HepG2 (cell line): ENCODE measurements around the gene CPEB4. TPM values are rescaled to one million over a fixed set of nuclear protein-coding genes. Genes with fewer than 3 reads are reported as not detected.

Source experiments
- ATAC-seq: fragments of 200-7000 bp; cut with Tn5 transposase; 3 replicates; pipeline ENCODE4 v1.9.1; 2020; ENCODE audit warnings: mild to moderate bottlenecking, moderate library complexity
- BruUV-seq: library from RNA; stranded (reverse); fragments of 400-500 nt; replicated peaks from 2 replicates; lab custom pipeline; 2021; lab: Mats Ljungman, UMichigan
- CTCF ChIA-PET: fragments of 300-600 bp; formaldehyde crosslinking; extraction: SDS; loops from one replicate; lab custom pipeline; 2021; ENCODE audit warnings: low total read pairs, inconsistent platforms, low intra/inter-chr PET ratio; lab: Yijun Ruan, JAX
- POLR2A ChIA-PET: fragments of 350-600 bp; sonication (Branson Sonifier 250); formaldehyde crosslinking; loops from one replicate; lab custom pipeline; 2020; ENCODE audit warnings: antibody characterized with exemption, inconsistent platforms; lab: Yijun Ruan, JAX
- DNase-seq: peaks from one replicate; pipeline ENCODE4 v3.0.0-alpha.2; 2015; ENCODE audit warnings: low spot score
- FAIRE-seq: peaks from 3 replicates; lab custom pipeline; 2011; peaks lifted over from hg19 to GRCh38; lab: Jason Lieb, UNC
- H2AFZ ChIP-seq: one replicate; pipeline ENCODE4 v1.6.1; 2011; ENCODE audit warnings: low read length, inconsistent platforms
- H3K27ac ChIP-seq: fragments of 300-600 bp; 3 replicates; pipeline ENCODE4 v1.8.0; 2011; ENCODE audit warnings: mixed run types, mild to moderate bottlenecking, mixed read lengths, low read length, inconsistent platforms; ENCODE audit not compliant: insufficient read depth; ENCODE audit errors: extremely low read length
- H3K27me3 ChIP-seq, 2 experiments: fragments of 200-600 bp in 1 of 2; 2 replicates in 1 of 2; 3 replicates in 1 of 2; pipeline versions ENCODE4 v1.6.0 to v1.8.0; 2011; ENCODE audit warnings: low read length in 2 of 2, mild to moderate bottlenecking in 2 of 2, moderate library complexity in 2 of 2, inconsistent platforms in 1 of 2; ENCODE audit not compliant: insufficient read depth in 2 of 2, control insufficient read depth in 1 of 2
- H3K36me3 ChIP-seq, 2 experiments: fragments of 200-600 bp in 1 of 2; replicated peaks in 1 of 2; 2 replicates in 1 of 2; 3 replicates in 1 of 2; pipeline versions ENCODE4 v1.5.1 to v1.8.0; 2011; ENCODE audit warnings: low read length in 2 of 2, inconsistent platforms in 1 of 2; ENCODE audit not compliant: insufficient read depth in 2 of 2, control insufficient read depth in 1 of 2
- H3K4me1 ChIP-seq: 2 replicates; pipeline ENCODE4 v1.5.1; 2012; ENCODE audit warnings: low read length, inconsistent platforms; ENCODE audit not compliant: insufficient read depth
- H3K4me2 ChIP-seq: 2 replicates; pipeline ENCODE4 v1.6.0; 2011; ENCODE audit warnings: low read depth, low read length, inconsistent platforms
- H3K4me3 ChIP-seq, 3 experiments: fragments of 200-600 bp in 1 of 3; sonication (generic), shearing (Covaris generic) in 1 of 3; replicated peaks in 1 of 3; 2 replicates each; pipeline ENCODE4 v1.5.1; 2011 to 2016; ENCODE audit warnings: low read length in 3 of 3, inconsistent platforms in 2 of 3, low read depth in 2 of 3, mild to moderate bottlenecking in 2 of 3, control low read depth in 1 of 3, mixed read lengths in 1 of 3; ENCODE audit not compliant: insufficient read depth in 1 of 3
- H3K79me2 ChIP-seq: one replicate; pipeline ENCODE4 v1.6.1; 2011; ENCODE audit warnings: low read length, inconsistent platforms; ENCODE audit not compliant: insufficient read depth
- H3K9ac ChIP-seq: 2 replicates; pipeline ENCODE4 v1.6.0; 2011; ENCODE audit warnings: mild to moderate bottlenecking, low read depth, low read length, inconsistent platforms; ENCODE audit not compliant: insufficient read depth
- H3K9me3 ChIP-seq: 2 replicates; pipeline ENCODE4 v1.5.1; 2012; ENCODE audit warnings: mild to moderate bottlenecking, low read length
- H4K20me1 ChIP-seq: 2 replicates; pipeline ENCODE4 v1.6.0; 2011; ENCODE audit warnings: inconsistent platforms, mild to moderate bottlenecking, low read length, moderate library complexity; ENCODE audit not compliant: insufficient read depth
- CTCF ChIP-seq: sonication (generic); formaldehyde crosslinking; IDR thresholded peaks from 2 replicates; pipeline ENCODE4 v1.5.0; 2020; ENCODE audit warnings: mild to moderate bottlenecking, missing genetic modification reagents, moderate library complexity
- GMEB2 ChIP-seq: IDR thresholded peaks from 2 replicates; pipeline ENCODE4 v1.6.1; 2016; ENCODE audit warnings: missing biosample characterization, missing genetic modification reagents, low read depth
- RARG ChIP-seq: sonication (generic); formaldehyde crosslinking; IDR thresholded peaks from 2 replicates; pipeline ENCODE4 v1.4.0; 2020; ENCODE audit warnings: low read depth, mild to moderate bottlenecking, missing genetic modification reagents
- SRY ChIP-seq: sonication (generic); formaldehyde crosslinking; IDR thresholded peaks from 2 replicates; pipeline ENCODE4 v1.8.0; 2022; ENCODE audit warnings: mild to moderate bottlenecking, missing genetic modification reagents
- ZNF274 ChIP-seq: sonication (generic); formaldehyde crosslinking; IDR thresholded peaks from 2 replicates; pipeline ENCODE4 v1.5.1; 2020; ENCODE audit warnings: mild to moderate bottlenecking, missing genetic modification reagents
- ZNF609 ChIP-seq: sonication (generic); formaldehyde crosslinking; IDR thresholded peaks from 2 replicates; pipeline ENCODE4 v1.4.0; 2020; ENCODE audit warnings: mild to moderate bottlenecking, missing genetic modification reagents, borderline replicate concordance
- ZNF7 ChIP-seq: IDR thresholded peaks from 2 replicates; pipeline ENCODE4 v1.6.1; 2016; ENCODE audit warnings: missing biosample characterization, missing genetic modification reagents
- WGBS: methylation state at CpG from one replicate; pipeline ENCODE4 v1.1.6; 2017; ENCODE audit warnings: low lambda C conversion rate; 5-methylcytosine and 5-hydroxymethylcytosine counted together
- in situ Hi-C: cut with HindIII; loops from 2 replicates; pipeline ENCODE4 v1.10.0; 2017; ENCODE audit warnings: low pct_unique_long_range_greater_than_20kb; ENCODE audit not compliant: extremely low pct_ligation_motif_present
- intact Hi-C: fragments of 100-400 bp; cut with micrococcal nuclease; formaldehyde crosslinking; loops from one replicate; pipeline ENCODE4 v1.10.0; 2022; ENCODE audit not compliant: unreplicated experiment
- polyA plus RNA-seq, 8 experiments: library from polyadenylated mRNA; depleted of rRNA in 3 of 8; stranded (reverse) in 7 of 8; unstranded in 1 of 8; fragments of >200 nt; fragmentation: Illumina TruSeq in 4 of 8; extraction: Trizol in 4 of 8; gene quantifications; 2 replicates each; pipeline versions ENCODE4 v1.2.1 to v1.2.3, GENCODE V29; 2011 to 2016; ENCODE audit warnings: low read depth in 4 of 8, missing spikeins in 1 of 8, mixed read lengths in 1 of 8; ENCODE audit not compliant: insufficient read depth in 1 of 8
- total RNA-seq, 5 experiments: library from RNA; depleted of rRNA; stranded (reverse); fragments of >200 nt; fragmentation: Illumina TruSeq; extraction: Trizol; gene quantifications; 2 replicates each; pipeline ENCODE4 v1.2.3, GENCODE V29; 2016; ENCODE audit warnings: low read depth in 1 of 5
- TF ChIP-seq, protein P1 (sequence below): sonication (generic); formaldehyde crosslinking; IDR thresholded peaks from 2 replicates; pipeline ENCODE4 v1.9.0; 2022; ENCODE audit warnings: missing genetic modification reagents, mild to moderate bottlenecking, borderline replicate concordance

The CPEB4 gene
- total and polyA plus RNA-seq, 2 of the 13 experiments (the other 11 are each of a cell fraction or from before 2014, with no cell fraction given) = 7.7 to 26.7 TPM

DNA sequence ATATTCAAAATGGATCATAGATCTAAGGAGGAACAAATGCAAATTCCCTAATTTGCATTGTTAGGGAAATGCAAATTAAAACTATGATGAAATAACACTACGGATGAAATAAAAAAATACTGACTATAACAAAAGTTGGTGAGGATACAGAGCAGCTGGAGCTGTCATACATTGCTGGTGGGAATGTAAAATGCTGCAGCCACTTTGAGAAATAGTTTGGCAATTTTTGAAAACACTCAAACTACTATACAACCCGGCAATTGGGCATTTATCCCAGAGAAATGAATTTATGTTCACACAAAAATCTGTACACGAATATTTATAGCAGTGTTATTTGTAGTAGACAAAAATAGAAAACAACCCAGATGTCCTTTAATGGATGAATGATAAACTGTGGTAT, 123.3 kb downstream of the CPEB4 start:
- no peaks in the 10 kb centered on the region for H3K9me3 ChIP-seq
- H3K27ac ChIP-seq = no peak overlapping the region
- CTCF ChIA-PET = no interaction called here
- intact Hi-C loops (no loop called here), in situ Hi-C loops (no loop called here)
- no peak overlapping the region for H3K9ac ChIP-seq
- WGBS = 2% methylated on average over 3 of the region's 3 CpGs
- no peak overlapping the region for H3K4me2 ChIP-seq
- FAIRE-seq = no peak
- H3K4me3 ChIP-seq = no peak overlapping the region
- no peaks in the 10 kb centered on the region for H3K4me1 ChIP-seq
- H3K36me3 ChIP-seq = no peaks in the 10 kb centered on the region
- H2AFZ ChIP-seq = no peak overlapping the region
- no peak for DNase-seq
- POLR2A ChIA-PET = no interaction called here
- TF ChIP-seq ZNF7 (CRISPR knock-in tag) (no peak), RARG (no peak), CTCF (no peak), ZNF609 (CRISPR knock-in tag) (no peak), GMEB2 (CRISPR knock-in tag) (no peak), SRY (CRISPR knock-in tag) (no peak), ZNF274 (CRISPR knock-in tag) (no peak)
- TF ChIP-seq, protein P1, sequence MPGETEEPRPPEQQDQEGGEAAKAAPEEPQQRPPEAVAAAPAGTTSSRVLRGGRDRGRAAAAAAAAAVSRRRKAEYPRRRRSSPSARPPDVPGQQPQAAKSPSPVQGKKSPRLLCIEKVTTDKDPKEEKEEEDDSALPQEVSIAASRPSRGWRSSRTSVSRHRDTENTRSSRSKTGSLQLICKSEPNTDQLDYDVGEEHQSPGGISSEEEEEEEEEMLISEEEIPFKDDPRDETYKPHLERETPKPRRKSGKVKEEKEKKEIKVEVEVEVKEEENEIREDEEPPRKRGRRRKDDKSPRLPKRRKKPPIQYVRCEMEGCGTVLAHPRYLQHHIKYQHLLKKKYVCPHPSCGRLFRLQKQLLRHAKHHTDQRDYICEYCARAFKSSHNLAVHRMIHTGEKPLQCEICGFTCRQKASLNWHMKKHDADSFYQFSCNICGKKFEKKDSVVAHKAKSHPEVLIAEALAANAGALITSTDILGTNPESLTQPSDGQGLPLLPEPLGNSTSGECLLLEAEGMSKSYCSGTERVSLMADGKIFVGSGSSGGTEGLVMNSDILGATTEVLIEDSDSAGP (CRISPR knock-in tag) = no peak
- no peak for ATAC-seq
- no peaks in the 10 kb centered on the region for H4K20me1 ChIP-seq
- H3K27me3 ChIP-seq = peaks cover 0 to 3% of the 10 kb centered on the region in 2 experiments; a peak in 2 of 5 replicates
- no peaks in the 10 kb centered on the region for H3K79me2 ChIP-seq
- no TSS peak for BruUV-seq
